WTC11 (cell line): ENCODE measurements around the gene ATP2B1. TPM values are rescaled to one million over a fixed set of nuclear protein-coding genes. Genes with fewer than 3 reads are reported as not detected.

ENCODE experiments used
- ATAC-seq: fragments of 200-7000 bp; cut with Tn5 transposase; 2 replicates; pipeline ENCODE4 v1.10.0; 2021; ENCODE audit warnings: mild to moderate bottlenecking, moderate library complexity
- CTCF ChIA-PET: fragments of 300-600 bp; sonication (Branson Sonifier 250); formaldehyde crosslinking; loops from one replicate; lab custom pipeline; 2021; ENCODE audit warnings: antibody characterized with exemption; lab: Charles Lee
- POLR2A ChIA-PET: fragments of 350-600 bp; sonication (Branson Sonifier 250); formaldehyde crosslinking; loops from one replicate; lab custom pipeline; 2021; ENCODE audit warnings: antibody characterized with exemption; lab: Charles Lee
- DNase-seq: peaks from one replicate; pipeline ENCODE4 v3.0.0; 2021; ENCODE audit warnings: low spot score
- H3K27ac Mint-ChIP-seq: 2 replicates; pipeline ENCODE4 v1.8.0; 2021; ENCODE audit warnings: mixed read lengths
- H3K27me3 Mint-ChIP-seq: 2 replicates; pipeline ENCODE4 v1.8.0; 2021; ENCODE audit warnings: low read depth, mild to moderate bottlenecking, moderate library complexity, mixed read lengths
- H3K36me3 Mint-ChIP-seq: 2 replicates; pipeline ENCODE4 v1.8.0; 2021; ENCODE audit warnings: mixed read lengths
- H3K4me1 Mint-ChIP-seq: 2 replicates; pipeline ENCODE4 v1.8.0; 2022; ENCODE audit warnings: mixed read lengths
- H3K4me3 Mint-ChIP-seq: 2 replicates; pipeline ENCODE4 v1.8.0; 2021; ENCODE audit warnings: mild to moderate bottlenecking, moderate library complexity, mixed read lengths
- H3K9me3 Mint-ChIP-seq: 2 replicates; pipeline ENCODE4 v1.8.0; 2021; ENCODE audit warnings: mixed read lengths
- CBFB ChIP-seq: sonication (generic); formaldehyde crosslinking; IDR thresholded peaks from 2 replicates; pipeline ENCODE4 v1.8.1; 2022; ENCODE audit warnings: mild to moderate bottlenecking, low read depth, missing genetic modification reagents
- CREB1 ChIP-seq: sonication (generic); formaldehyde crosslinking; IDR thresholded peaks from 2 replicates; pipeline ENCODE4 v1.8.0; 2023; ENCODE audit warnings: mild to moderate bottlenecking, missing genetic modification reagents
- ETV6 ChIP-seq: sonication (generic); formaldehyde crosslinking; IDR thresholded peaks from 2 replicates; pipeline ENCODE4 v1.8.1; 2022; ENCODE audit warnings: mild to moderate bottlenecking, missing genetic modification reagents
- FOXK1 ChIP-seq: sonication (generic); formaldehyde crosslinking; IDR thresholded peaks from 2 replicates; pipeline ENCODE4 v1.8.0; 2022; ENCODE audit warnings: mild to moderate bottlenecking, moderate library complexity, missing genetic modification reagents
- GABPB1 ChIP-seq: sonication (generic); formaldehyde crosslinking; IDR thresholded peaks from 2 replicates; pipeline ENCODE4 v1.8.1; 2023; ENCODE audit warnings: mild to moderate bottlenecking, missing genetic modification reagents
- GRHL2 ChIP-seq: fragments of 250-450 bp; sonication (Bioruptor Pico); IDR thresholded peaks from 2 replicates; pipeline ENCODE4 v1.8.0; 2022; ENCODE audit warnings: mild to moderate bottlenecking, moderate library complexity; ENCODE audit not compliant: insufficient replicate concordance, severe bottlenecking
- JAZF1 ChIP-seq: fragments of 250-450 bp; sonication (Bioruptor Pico); IDR thresholded peaks from 2 replicates; pipeline ENCODE4 v1.9.0; 2021; ENCODE audit warnings: moderate library complexity, mild to moderate bottlenecking, inconsistent platforms
- JUN ChIP-seq: sonication (generic); formaldehyde crosslinking; IDR thresholded peaks from 2 replicates; pipeline ENCODE4 v1.8.0; 2023; ENCODE audit warnings: mild to moderate bottlenecking, missing genetic modification reagents
- NR2C2 ChIP-seq: sonication (generic); formaldehyde crosslinking; IDR thresholded peaks from 2 replicates; pipeline ENCODE4 v1.8.0; 2022; ENCODE audit warnings: mild to moderate bottlenecking, missing genetic modification reagents
- OVOL2 ChIP-seq: fragments of 250-450 bp; sonication (Bioruptor Pico); IDR thresholded peaks from 2 replicates; pipeline ENCODE4 v1.9.0; 2021; ENCODE audit warnings: mild to moderate bottlenecking, borderline replicate concordance
- TEAD1 ChIP-seq: sonication (generic); formaldehyde crosslinking; IDR thresholded peaks from 2 replicates; pipeline ENCODE4 v1.8.0; 2022; ENCODE audit warnings: mild to moderate bottlenecking, missing genetic modification reagents
- TEAD4 ChIP-seq: sonication (generic); formaldehyde crosslinking; IDR thresholded peaks from 2 replicates; pipeline ENCODE4 v1.8.0; 2022; ENCODE audit warnings: mild to moderate bottlenecking, missing genetic modification reagents
- TP53 ChIP-seq: sonication (generic); formaldehyde crosslinking; IDR thresholded peaks from 2 replicates; pipeline ENCODE4 v1.8.1; 2023; ENCODE audit warnings: mild to moderate bottlenecking, missing genetic modification reagents
- ZNF138 ChIP-seq: sonication (generic); formaldehyde crosslinking; conservative IDR thresholded peaks from 2 replicates; pipeline ENCODE4 v1.8.1; 2022; ENCODE audit warnings: mild to moderate bottlenecking, moderate library complexity, missing genetic modification reagents
- ZNF263 ChIP-seq: sonication (generic); formaldehyde crosslinking; IDR thresholded peaks from 2 replicates; pipeline ENCODE4 v1.8.1; 2022; ENCODE audit warnings: low read depth, mild to moderate bottlenecking, moderate library complexity, missing genetic modification reagents
- ZNF416 ChIP-seq: fragments of 250-450 bp; sonication (Bioruptor Pico); IDR thresholded peaks from 2 replicates; pipeline ENCODE4 v1.9.0; 2021; ENCODE audit warnings: mild to moderate bottlenecking, inconsistent platforms
- total RNA-seq: library from RNA; stranded (reverse); gene quantifications from 3 replicates; pipeline ENCODE4 v1.2.3, GENCODE V29; 2021
- TF ChIP-seq, protein P1 (sequence below): sonication (generic); formaldehyde crosslinking; IDR thresholded peaks from 2 replicates; pipeline ENCODE4 v1.8.1; 2022; ENCODE audit warnings: missing genetic modification reagents, borderline replicate concordance
- TF ChIP-seq, protein P2 (sequence below): sonication (generic); formaldehyde crosslinking; IDR thresholded peaks from 2 replicates; pipeline ENCODE4 v1.8.1; 2023; ENCODE audit warnings: mild to moderate bottlenecking, missing genetic modification reagents, moderate library complexity
- TF ChIP-seq, protein P3 (sequence below): sonication (generic); formaldehyde crosslinking; IDR thresholded peaks from 2 replicates; pipeline ENCODE4 v1.8.0; 2022; ENCODE audit warnings: mild to moderate bottlenecking, missing genetic modification reagents
- TF ChIP-seq, protein P4 (sequence below): fragments of 250-450 bp; sonication (Bioruptor Pico); IDR thresholded peaks from 2 replicates; pipeline ENCODE4 v1.9.0; 2021; ENCODE audit warnings: mild to moderate bottlenecking
- TF ChIP-seq, protein P5 (sequence below): sonication (generic); formaldehyde crosslinking; IDR thresholded peaks from 2 replicates; pipeline ENCODE4 v1.8.0; 2022; ENCODE audit warnings: mild to moderate bottlenecking, missing genetic modification reagents
- TF ChIP-seq, protein P6 (sequence below): fragments of 250-450 bp; sonication (Bioruptor Pico); IDR thresholded peaks from 2 replicates; pipeline ENCODE4 v1.9.0; 2021; ENCODE audit warnings: mild to moderate bottlenecking, borderline replicate concordance
- TF ChIP-seq, protein P7 (sequence below): sonication (generic); formaldehyde crosslinking; IDR thresholded peaks from 2 replicates; pipeline ENCODE4 v1.8.1; 2022; ENCODE audit warnings: low read depth, missing genetic modification reagents, borderline replicate concordance

The ATP2B1 gene
- total RNA-seq, 1 experiment from 2014 or later: 31.7 TPM

DNA sequence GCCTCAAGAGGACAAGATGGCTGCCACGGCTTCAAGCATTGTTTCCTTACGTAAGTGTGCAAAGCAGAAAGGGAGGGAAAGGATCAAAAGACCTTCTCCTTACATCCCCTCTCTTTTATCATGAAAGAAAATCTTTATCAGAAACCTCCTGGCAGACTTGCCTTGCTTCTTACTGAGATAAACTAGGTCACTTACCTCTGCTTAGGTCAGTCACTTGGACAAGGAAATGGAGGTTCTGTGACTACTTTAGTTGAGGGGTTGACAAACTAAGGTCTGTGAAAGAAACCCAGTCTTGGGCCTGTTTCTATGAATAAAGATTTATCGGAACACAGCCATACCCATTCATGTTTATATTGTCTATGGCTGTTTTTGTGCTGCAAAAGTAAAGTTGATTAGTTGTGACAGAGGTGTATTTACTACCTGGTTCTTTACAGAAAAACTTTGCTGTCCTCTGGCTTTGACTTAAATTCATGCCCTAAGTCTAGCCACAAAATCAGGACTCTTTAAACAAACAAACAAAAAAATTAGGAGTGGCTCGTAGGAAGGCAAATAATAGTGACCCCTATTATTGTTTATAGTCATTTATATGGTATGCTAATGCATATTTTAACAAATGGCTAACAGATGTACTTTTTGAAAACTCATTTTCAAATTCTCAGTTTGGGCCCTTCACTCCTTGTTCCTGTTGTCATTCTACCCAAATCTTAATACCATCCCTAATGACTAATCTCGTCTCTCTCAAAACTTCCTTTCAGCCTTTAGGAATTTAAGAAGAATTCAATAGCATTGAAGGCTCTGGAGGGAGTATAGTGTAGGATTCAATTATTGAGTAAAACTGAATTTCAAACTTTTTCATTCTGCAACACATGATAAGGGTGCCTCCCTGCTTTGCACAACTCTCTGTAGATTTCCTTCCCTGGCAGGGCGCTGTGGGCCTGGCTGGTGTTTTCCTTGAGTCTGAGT is 42.0 kb upstream of the ATP2B1 start (continued):
- TF ChIP-seq, protein P1, sequence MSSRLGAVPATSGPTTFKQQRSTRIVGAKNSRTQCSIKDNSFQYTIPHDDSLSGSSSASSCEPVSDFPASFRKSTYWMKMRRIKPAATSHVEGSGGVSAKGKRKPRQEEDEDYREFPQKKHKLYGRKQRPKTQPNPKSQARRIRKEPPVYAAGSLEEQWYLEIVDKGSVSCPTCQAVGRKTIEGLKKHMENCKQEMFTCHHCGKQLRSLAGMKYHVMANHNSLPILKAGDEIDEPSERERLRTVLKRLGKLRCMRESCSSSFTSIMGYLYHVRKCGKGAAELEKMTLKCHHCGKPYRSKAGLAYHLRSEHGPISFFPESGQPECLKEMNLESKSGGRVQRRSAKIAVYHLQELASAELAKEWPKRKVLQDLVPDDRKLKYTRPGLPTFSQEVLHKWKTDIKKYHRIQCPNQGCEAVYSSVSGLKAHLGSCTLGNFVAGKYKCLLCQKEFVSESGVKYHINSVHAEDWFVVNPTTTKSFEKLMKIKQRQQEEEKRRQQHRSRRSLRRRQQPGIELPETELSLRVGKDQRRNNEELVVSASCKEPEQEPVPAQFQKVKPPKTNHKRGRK (CRISPR knock-in tag): no peak
- TF ChIP-seq ZNF263 (CRISPR knock-in tag) (no peak), TP53 (CRISPR knock-in tag) (no peak), FOXK1 (no peak), NR2C2 (CRISPR knock-in tag) (no peak), ETV6 (CRISPR knock-in tag) (no peak), JUN (CRISPR knock-in tag) (no peak), CBFB (CRISPR knock-in tag) (no peak), GABPB1 (CRISPR knock-in tag) (no peak), CREB1 (no peak), ZNF416 (CRISPR knock-in tag) (no peak)
- TF ChIP-seq, protein P2, sequence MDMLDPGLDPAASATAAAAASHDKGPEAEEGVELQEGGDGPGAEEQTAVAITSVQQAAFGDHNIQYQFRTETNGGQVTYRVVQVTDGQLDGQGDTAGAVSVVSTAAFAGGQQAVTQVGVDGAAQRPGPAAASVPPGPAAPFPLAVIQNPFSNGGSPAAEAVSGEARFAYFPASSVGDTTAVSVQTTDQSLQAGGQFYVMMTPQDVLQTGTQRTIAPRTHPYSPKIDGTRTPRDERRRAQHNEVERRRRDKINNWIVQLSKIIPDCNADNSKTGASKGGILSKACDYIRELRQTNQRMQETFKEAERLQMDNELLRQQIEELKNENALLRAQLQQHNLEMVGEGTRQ: no peak
- TF ChIP-seq, protein P3, sequence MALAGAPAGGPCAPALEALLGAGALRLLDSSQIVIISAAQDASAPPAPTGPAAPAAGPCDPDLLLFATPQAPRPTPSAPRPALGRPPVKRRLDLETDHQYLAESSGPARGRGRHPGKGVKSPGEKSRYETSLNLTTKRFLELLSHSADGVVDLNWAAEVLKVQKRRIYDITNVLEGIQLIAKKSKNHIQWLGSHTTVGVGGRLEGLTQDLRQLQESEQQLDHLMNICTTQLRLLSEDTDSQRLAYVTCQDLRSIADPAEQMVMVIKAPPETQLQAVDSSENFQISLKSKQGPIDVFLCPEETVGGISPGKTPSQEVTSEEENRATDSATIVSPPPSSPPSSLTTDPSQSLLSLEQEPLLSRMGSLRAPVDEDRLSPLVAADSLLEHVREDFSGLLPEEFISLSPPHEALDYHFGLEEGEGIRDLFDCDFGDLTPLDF (CRISPR knock-in tag): no peak

DNA sequence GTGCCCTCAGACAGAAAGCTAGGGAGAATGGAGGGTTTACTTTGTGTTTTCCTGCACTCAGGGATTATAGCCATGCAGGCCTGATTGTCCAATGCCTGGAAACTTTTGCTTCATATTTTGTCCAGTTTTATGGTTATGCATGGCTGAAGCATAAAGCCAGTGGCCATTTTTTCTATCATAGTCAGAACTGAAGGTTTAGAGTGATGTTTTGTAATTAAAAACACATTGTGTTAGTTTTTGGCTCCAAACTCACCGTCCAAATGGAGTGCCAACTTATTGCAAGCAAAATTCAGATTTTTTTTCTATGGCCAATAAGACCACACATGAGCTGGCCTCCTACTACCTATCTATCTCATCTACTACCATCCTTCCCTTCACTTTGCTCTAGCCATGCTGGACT is 40.2 kb upstream of the ATP2B1 start:
- H3K4me1 Mint-ChIP-seq: no peaks in the 10 kb centered on the region
- no peak overlapping the region for H3K4me3 Mint-ChIP-seq
- ATAC-seq (no peak), DNase-seq (no peak)
- H3K27ac Mint-ChIP-seq: no peak overlapping the region
- CTCF ChIA-PET: interaction anchor here (1.3 kb wide), 1 partner anchor 206 kb away, joined by 3 read pairs; no protein-coding TSS in a partner anchor
- H3K27me3 Mint-ChIP-seq: no peaks in the 10 kb centered on the region
- no peaks in the 10 kb centered on the region for H3K9me3 Mint-ChIP-seq
- no peaks in the 10 kb centered on the region for H3K36me3 Mint-ChIP-seq
- POLR2A ChIA-PET: no interaction called here
- TF ChIP-seq ZNF138 (CRISPR knock-in tag): no peak
- TF ChIP-seq OVOL2 (CRISPR knock-in tag): no peak
- TF ChIP-seq GRHL2 (CRISPR knock-in tag): no peak
- TF ChIP-seq FOXK1: no peak
- TF ChIP-seq, protein P2: no peak
- no peak for TF ChIP-seq TEAD1 (CRISPR knock-in tag)
- TF ChIP-seq, protein P4, sequence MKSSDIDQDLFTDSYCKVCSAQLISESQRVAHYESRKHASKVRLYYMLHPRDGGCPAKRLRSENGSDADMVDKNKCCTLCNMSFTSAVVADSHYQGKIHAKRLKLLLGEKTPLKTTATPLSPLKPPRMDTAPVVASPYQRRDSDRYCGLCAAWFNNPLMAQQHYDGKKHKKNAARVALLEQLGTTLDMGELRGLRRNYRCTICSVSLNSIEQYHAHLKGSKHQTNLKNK (CRISPR knock-in tag): no peak
- no peak for TF ChIP-seq TEAD4 (CRISPR knock-in tag)
- no peak for TF ChIP-seq NR2C2 (CRISPR knock-in tag)
- TF ChIP-seq, protein P5, sequence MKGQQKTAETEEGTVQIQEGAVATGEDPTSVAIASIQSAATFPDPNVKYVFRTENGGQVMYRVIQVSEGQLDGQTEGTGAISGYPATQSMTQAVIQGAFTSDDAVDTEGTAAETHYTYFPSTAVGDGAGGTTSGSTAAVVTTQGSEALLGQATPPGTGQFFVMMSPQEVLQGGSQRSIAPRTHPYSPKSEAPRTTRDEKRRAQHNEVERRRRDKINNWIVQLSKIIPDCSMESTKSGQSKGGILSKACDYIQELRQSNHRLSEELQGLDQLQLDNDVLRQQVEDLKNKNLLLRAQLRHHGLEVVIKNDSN (CRISPR knock-in tag): no peak
- TF ChIP-seq, protein P6, sequence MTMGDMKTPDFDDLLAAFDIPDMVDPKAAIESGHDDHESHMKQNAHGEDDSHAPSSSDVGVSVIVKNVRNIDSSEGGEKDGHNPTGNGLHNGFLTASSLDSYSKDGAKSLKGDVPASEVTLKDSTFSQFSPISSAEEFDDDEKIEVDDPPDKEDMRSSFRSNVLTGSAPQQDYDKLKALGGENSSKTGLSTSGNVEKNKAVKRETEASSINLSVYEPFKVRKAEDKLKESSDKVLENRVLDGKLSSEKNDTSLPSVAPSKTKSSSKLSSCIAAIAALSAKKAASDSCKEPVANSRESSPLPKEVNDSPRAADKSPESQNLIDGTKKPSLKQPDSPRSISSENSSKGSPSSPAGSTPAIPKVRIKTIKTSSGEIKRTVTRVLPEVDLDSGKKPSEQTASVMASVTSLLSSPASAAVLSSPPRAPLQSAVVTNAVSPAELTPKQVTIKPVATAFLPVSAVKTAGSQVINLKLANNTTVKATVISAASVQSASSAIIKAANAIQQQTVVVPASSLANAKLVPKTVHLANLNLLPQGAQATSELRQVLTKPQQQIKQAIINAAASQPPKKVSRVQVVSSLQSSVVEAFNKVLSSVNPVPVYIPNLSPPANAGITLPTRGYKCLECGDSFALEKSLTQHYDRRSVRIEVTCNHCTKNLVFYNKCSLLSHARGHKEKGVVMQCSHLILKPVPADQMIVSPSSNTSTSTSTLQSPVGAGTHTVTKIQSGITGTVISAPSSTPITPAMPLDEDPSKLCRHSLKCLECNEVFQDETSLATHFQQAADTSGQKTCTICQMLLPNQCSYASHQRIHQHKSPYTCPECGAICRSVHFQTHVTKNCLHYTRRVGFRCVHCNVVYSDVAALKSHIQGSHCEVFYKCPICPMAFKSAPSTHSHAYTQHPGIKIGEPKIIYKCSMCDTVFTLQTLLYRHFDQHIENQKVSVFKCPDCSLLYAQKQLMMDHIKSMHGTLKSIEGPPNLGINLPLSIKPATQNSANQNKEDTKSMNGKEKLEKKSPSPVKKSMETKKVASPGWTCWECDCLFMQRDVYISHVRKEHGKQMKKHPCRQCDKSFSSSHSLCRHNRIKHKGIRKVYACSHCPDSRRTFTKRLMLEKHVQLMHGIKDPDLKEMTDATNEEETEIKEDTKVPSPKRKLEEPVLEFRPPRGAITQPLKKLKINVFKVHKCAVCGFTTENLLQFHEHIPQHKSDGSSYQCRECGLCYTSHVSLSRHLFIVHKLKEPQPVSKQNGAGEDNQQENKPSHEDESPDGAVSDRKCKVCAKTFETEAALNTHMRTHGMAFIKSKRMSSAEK (CRISPR knock-in tag): no peak
- no peak for TF ChIP-seq JAZF1 (CRISPR knock-in tag)
- TF ChIP-seq, protein P7, sequence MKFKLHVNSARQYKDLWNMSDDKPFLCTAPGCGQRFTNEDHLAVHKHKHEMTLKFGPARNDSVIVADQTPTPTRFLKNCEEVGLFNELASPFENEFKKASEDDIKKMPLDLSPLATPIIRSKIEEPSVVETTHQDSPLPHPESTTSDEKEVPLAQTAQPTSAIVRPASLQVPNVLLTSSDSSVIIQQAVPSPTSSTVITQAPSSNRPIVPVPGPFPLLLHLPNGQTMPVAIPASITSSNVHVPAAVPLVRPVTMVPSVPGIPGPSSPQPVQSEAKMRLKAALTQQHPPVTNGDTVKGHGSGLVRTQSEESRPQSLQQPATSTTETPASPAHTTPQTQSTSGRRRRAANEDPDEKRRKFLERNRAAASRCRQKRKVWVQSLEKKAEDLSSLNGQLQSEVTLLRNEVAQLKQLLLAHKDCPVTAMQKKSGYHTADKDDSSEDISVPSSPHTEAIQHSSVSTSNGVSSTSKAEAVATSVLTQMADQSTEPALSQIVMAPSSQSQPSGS (CRISPR knock-in tag): no peak
